Measurements from ENCODE around the gene CMYA5. TPM values are rescaled to one million over a fixed set of nuclear protein-coding genes. Genes with fewer than 3 reads are reported as not detected.

Gene CMYA5
- total RNA-seq, 2 experiments from 2014 or later: 0.05 to 0.07 TPM

GRCh38 chr5:79845448-79846197 is 156.0 kb downstream of the CMYA5 start:
- Mint-ChIP-seq H3K4me1 (ENCODE audit: low read depth) (peaks cover 4% of the 10 kb centered on the region), H3K9me3 (no peaks in the 10 kb centered on the region), H3K36me3 (ENCODE audit: low read depth) (no peaks in the 10 kb centered on the region), H3K27me3 (ENCODE audit: low read depth) (peaks cover 7% of the 10 kb centered on the region), H3K4me3 (no peak overlapping the region), H3K27ac (no peak overlapping the region)
- CTCF ChIA-PET: interaction anchor here (1.4 kb wide), 1 partner anchor 238 kb away, joined by 3 read pairs; no protein-coding TSS in a partner anchor
- intact Hi-C loops (cut with micrococcal nuclease): no loop called here
- DNase-seq: peak; percentile 38

DNA sequence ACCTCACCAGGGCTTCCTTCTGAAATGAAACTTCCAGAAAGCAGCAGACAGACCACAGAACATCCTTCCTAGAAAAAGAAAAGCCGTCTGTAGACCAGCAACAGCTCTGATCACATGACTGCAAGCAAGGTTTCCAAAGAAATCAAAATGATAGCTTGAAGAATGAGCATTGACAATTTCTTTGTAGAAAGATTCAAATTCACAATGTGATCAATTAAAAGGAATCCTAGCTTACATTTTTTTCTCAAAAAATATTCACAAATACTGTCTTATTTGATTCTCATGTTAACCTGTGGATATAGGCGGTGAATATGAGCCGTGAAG is 156.5 kb downstream of the CMYA5 start:
- Mint-ChIP-seq H3K9me3 (no peaks in the 10 kb centered on the region), H3K4me3 (no peak overlapping the region), H3K36me3 (ENCODE audit: low read depth) (no peaks in the 10 kb centered on the region), H3K4me1 (ENCODE audit: low read depth) (peaks cover 4% of the 10 kb centered on the region), H3K27me3 (ENCODE audit: low read depth) (peaks cover 6% of the 10 kb centered on the region), H3K27ac (no peak overlapping the region)
- intact Hi-C loops (cut with micrococcal nuclease): no loop called here
- DNase-seq: no peak
- CTCF ChIA-PET: interaction anchor here (1.4 kb wide), 1 partner anchor 237 kb away, joined by 3 read pairs; no protein-coding TSS in a partner anchor

DNA sequence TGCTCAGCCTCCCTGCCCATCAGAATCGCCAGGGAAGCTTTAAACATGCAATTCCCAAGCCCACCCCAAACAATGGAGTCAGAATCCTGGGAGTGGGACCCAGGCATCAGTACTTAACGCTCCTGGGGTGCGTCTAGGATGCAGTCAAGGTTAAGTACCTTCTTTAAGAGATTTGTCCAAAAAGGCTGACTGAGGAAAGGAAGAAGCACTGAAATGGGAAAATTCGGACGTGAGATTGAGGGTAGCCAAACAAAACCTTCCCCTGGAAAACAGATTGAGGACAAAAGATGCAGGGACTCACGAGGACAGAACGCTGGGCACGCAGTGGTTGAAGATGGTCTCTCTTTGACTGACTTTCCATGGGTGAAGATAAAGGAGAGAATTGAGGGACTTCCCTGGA is 157.9 kb downstream of the CMYA5 start:
- H3K36me3 Mint-ChIP-seq (ENCODE audit: low read depth): no peaks in the 10 kb centered on the region
- DNase-seq: no peak
- peaks cover 6% of the 10 kb centered on the region for H3K27me3 Mint-ChIP-seq (ENCODE audit: low read depth)
- CTCF ChIA-PET: interaction anchor here (0.6 to 1.5 kb wide), 2 partner anchors 10 to 317 kb away, joined by 3 read pairs; no protein-coding TSS in a partner anchor
- H3K9me3 Mint-ChIP-seq: no peaks in the 10 kb centered on the region
- no peak overlapping the region for H3K27ac Mint-ChIP-seq
- H3K4me1 Mint-ChIP-seq (ENCODE audit: low read depth): peaks cover 4% of the 10 kb centered on the region
- no peak overlapping the region for H3K4me3 Mint-ChIP-seq
- intact Hi-C loops (cut with micrococcal nuclease): no loop called here

GRCh38 chr5:79849061-79849460 is 159.4 kb downstream of the CMYA5 start:
- Mint-ChIP-seq H3K4me1 (ENCODE audit: low read depth) (peaks cover 4% of the 10 kb centered on the region), H3K4me3 (no peak overlapping the region), H3K27ac (no peak overlapping the region), H3K9me3 (no peaks in the 10 kb centered on the region), H3K36me3 (ENCODE audit: low read depth) (no peaks in the 10 kb centered on the region), H3K27me3 (ENCODE audit: low read depth) (peaks cover 6% of the 10 kb centered on the region)
- CTCF ChIA-PET: interaction anchor here (0.7 kb wide), 1 partner anchor 307 kb away, joined by 3 read pairs; no protein-coding TSS in a partner anchor
- intact Hi-C loops (cut with micrococcal nuclease): no loop called here
- DNase-seq: no peak

Other genes with a start within 250 kb of the CMYA5 start
- gene HOMER1, start 175.7 kb upstream of the CMYA5 start, total RNA-seq: 1 to 10 TPM; 3.9 to 5.3 TPM
- 10 to 100 TPM; 64.0 to 70.1 TPM for gene TENT2, start 77.4 kb upstream of the CMYA5 start, total RNA-seq

All from activated naive CD4-positive, alpha-beta T cell treated with anti-CD3 and anti-CD28 coated beads for 36 hours (primary cell).